Neural progenitor cell (in vitro differentiated cells): ENCODE results near the gene AHSG. TPM values are rescaled to one million over a fixed set of nuclear protein-coding genes. Genes with fewer than 3 reads are reported as not detected.

Experiments
- DNase-seq: peaks from one replicate; pipeline ENCODE4 v3.0.0-alpha.2; 2016; ENCODE audit warnings: low spot score
- H2AFZ ChIP-seq: fragments of 200-600 bp; sonication (generic); replicated peaks from 2 replicates; pipeline ENCODE4 v1.6.1; 2016; ENCODE audit warnings: antibody characterized with exemption
- H3F3A ChIP-seq: fragments of 200-600 bp; sonication (generic); 2 replicates; pipeline ENCODE4 v1.6.1; 2016; ENCODE audit warnings: antibody characterized with exemption, low read depth
- H3K27ac ChIP-seq: fragments of 200-600 bp; sonication (generic); 2 replicates; pipeline ENCODE4 v1.5.1; 2016; ENCODE audit warnings: mild to moderate bottlenecking
- H3K27me3 ChIP-seq: fragments of 200-600 bp; sonication (generic); 2 replicates; pipeline ENCODE4 v1.6.1; 2016; ENCODE audit warnings: mild to moderate bottlenecking, moderate library complexity
- H3K36me3 ChIP-seq: fragments of 200-600 bp; sonication (generic); 2 replicates; pipeline ENCODE4 v1.5.1; 2016
- H3K4me1 ChIP-seq: fragments of 200-600 bp; sonication (generic); 2 replicates; pipeline ENCODE4 v1.6.1; 2016; ENCODE audit warnings: mixed run types
- H3K4me2 ChIP-seq: fragments of 200-600 bp; sonication (generic); 2 replicates; pipeline ENCODE4 v1.6.1; 2016
- H3K4me3 ChIP-seq: fragments of 200-600 bp; sonication (generic); 2 replicates; pipeline ENCODE4 v1.5.1; 2016
- H3K79me2 ChIP-seq: fragments of 200-600 bp; sonication (generic); 2 replicates; pipeline ENCODE4 v1.6.1; 2016; ENCODE audit warnings: low read depth
- H3K9ac ChIP-seq: fragments of 200-600 bp; sonication (generic); 2 replicates; pipeline ENCODE4 v1.6.1; 2016
- H3K9me3 ChIP-seq: fragments of 200-600 bp; sonication (generic); 2 replicates; pipeline ENCODE4 v1.5.1; 2016; ENCODE audit warnings: low read depth
- H4K20me1 ChIP-seq: fragments of 200-600 bp; sonication (generic); 2 replicates; pipeline ENCODE4 v1.6.1; 2016; ENCODE audit warnings: low read depth
- H3K27ac Mint-ChIP-seq: 3 replicates; pipeline ENCODE4 v1.8.0; 2021; ENCODE audit warnings: mixed read lengths
- H3K27me3 Mint-ChIP-seq: 2 replicates; pipeline ENCODE4 v1.8.0; 2022; ENCODE audit warnings: low read depth, mild to moderate bottlenecking, inconsistent platforms, moderate library complexity, mixed read lengths; ENCODE audit not compliant: insufficient read depth
- H3K36me3 Mint-ChIP-seq: 3 replicates; pipeline ENCODE4 v1.8.0; 2021; ENCODE audit warnings: mixed read lengths
- H3K4me1 Mint-ChIP-seq: 3 replicates; pipeline ENCODE4 v1.8.0; 2021; ENCODE audit warnings: mixed read lengths
- H3K4me3 Mint-ChIP-seq: 3 replicates; pipeline ENCODE4 v1.8.0; 2021; ENCODE audit warnings: mild to moderate bottlenecking, moderate library complexity, mixed read lengths
- H3K9me3 Mint-ChIP-seq: 3 replicates; pipeline ENCODE4 v1.8.0; 2020; ENCODE audit warnings: mixed read lengths
- CTCF ChIP-seq: fragments of 200-600 bp; sonication (generic); IDR thresholded peaks from 2 replicates; pipeline ENCODE4 v1.5.1; 2017; ENCODE audit warnings: antibody characterized with exemption, mild to moderate bottlenecking
- EZH2 ChIP-seq: fragments of 200-600 bp; sonication (generic); IDR thresholded peaks from 2 replicates; pipeline ENCODE4 v1.6.1; 2017; ENCODE audit warnings: antibody characterized with exemption, mild to moderate bottlenecking, moderate library complexity
- EZH2phosphoT487 ChIP-seq: fragments of 200-600 bp; sonication (generic); IDR thresholded peaks from 2 replicates; pipeline ENCODE4 v1.6.1; 2017; ENCODE audit warnings: antibody characterized with exemption
- total RNA-seq: library from RNA; depleted of rRNA; stranded (reverse); fragments of >200 nt; gene quantifications from 2 replicates; pipeline ENCODE4 v1.2.3, GENCODE V29; 2015; ENCODE audit warnings: low replicate concordance

AHSG gene
- total RNA-seq, 1 donor from 2014 or later: not detected

- Histone ChIP-seq H4K20me1 (no peaks in the 10 kb centered on the region), H3K36me3 (no peaks in the 10 kb centered on the region), H3K4me1 (no peaks in the 10 kb centered on the region), H3K27me3 (peaks cover 18% of the 10 kb centered on the region), H3K9me3 (no peaks in the 10 kb centered on the region), H3K27ac (no peak overlapping the region), H3F3A (no peaks in the 10 kb centered on the region), H3K79me2 (no peaks in the 10 kb centered on the region), H2AFZ (no peak overlapping the region), H3K9ac (no peak overlapping the region), H3K4me2 (no peak overlapping the region), H3K4me3 (no peak overlapping the region)
- no peak overlapping the region for H3K27ac Mint-ChIP-seq
- no peak for DNase-seq
- no peaks in the 10 kb centered on the region for H3K9me3 Mint-ChIP-seq
- no peaks in the 10 kb centered on the region for H3K36me3 Mint-ChIP-seq
- no peak for TF ChIP-seq EZH2phosphoT487
- no peak for TF ChIP-seq EZH2
- TF ChIP-seq CTCF: no peak
- H3K27me3 Mint-ChIP-seq: peaks cover 9% of the 10 kb centered on the region
- H3K4me1 Mint-ChIP-seq: no peaks in the 10 kb centered on the region
- no peak overlapping the region for H3K4me3 Mint-ChIP-seq
Measured at GRCh38 chr3:186621894-186622650, 9.2 kb downstream of the AHSG start.

- Mint-ChIP-seq H3K27me3 (peaks cover 8% of the 10 kb centered on the region), H3K4me3 (no peak overlapping the region), H3K27ac (no peak overlapping the region), H3K36me3 (no peaks in the 10 kb centered on the region), H3K4me1 (no peaks in the 10 kb centered on the region), H3K9me3 (no peaks in the 10 kb centered on the region)
- Histone ChIP-seq H3F3A (no peaks in the 10 kb centered on the region), H4K20me1 (no peaks in the 10 kb centered on the region), H3K4me1 (no peaks in the 10 kb centered on the region), H2AFZ (no peak overlapping the region), H3K79me2 (no peaks in the 10 kb centered on the region), H3K4me3 (no peak overlapping the region), H3K27me3 (peaks cover 11% of the 10 kb centered on the region), H3K9ac (no peak overlapping the region), H3K4me2 (no peak overlapping the region), H3K27ac (no peak overlapping the region), H3K9me3 (no peaks in the 10 kb centered on the region), H3K36me3 (no peaks in the 10 kb centered on the region)
- no peak for DNase-seq
- TF ChIP-seq EZH2: no peak
- no peak for TF ChIP-seq EZH2phosphoT487
- TF ChIP-seq CTCF: no peak
Measured at GRCh38 chr3:186622651-186623310, 9.9 kb downstream of the AHSG start.

GRCh38 chr3:186624598-186624997, 11.7 kb downstream of the AHSG start:
- H3K4me3 Mint-ChIP-seq: no peak overlapping the region
- no peaks in the 10 kb centered on the region for H3K36me3 ChIP-seq
- H3K79me2 ChIP-seq: no peaks in the 10 kb centered on the region
- no peaks in the 10 kb centered on the region for H3K36me3 Mint-ChIP-seq
- no peaks in the 10 kb centered on the region for H3K4me1 Mint-ChIP-seq
- TF ChIP-seq EZH2 (no peak), CTCF (no peak), EZH2phosphoT487 (no peak)
- H3F3A ChIP-seq: no peaks in the 10 kb centered on the region
- H3K4me3 ChIP-seq: no peak overlapping the region
- H3K27ac ChIP-seq: no peak overlapping the region
- peaks cover 4% of the 10 kb centered on the region for H3K27me3 ChIP-seq
- no peaks in the 10 kb centered on the region for H4K20me1 ChIP-seq
- H3K9me3 ChIP-seq: no peaks in the 10 kb centered on the region
- no peak for DNase-seq
- no peak overlapping the region for H2AFZ ChIP-seq
- no peak overlapping the region for H3K4me2 ChIP-seq
- no peak overlapping the region for H3K27ac Mint-ChIP-seq
- H3K4me1 ChIP-seq: no peaks in the 10 kb centered on the region
- H3K9ac ChIP-seq: no peak overlapping the region
- no peaks in the 10 kb centered on the region for H3K9me3 Mint-ChIP-seq
- H3K27me3 Mint-ChIP-seq: peaks cover 8% of the 10 kb centered on the region
